H9 (cell line): ENCODE results near the gene ZSWIM3. TPM values are rescaled to one million over a fixed set of nuclear protein-coding genes. Genes with fewer than 3 reads are reported as not detected.

ENCODE experiments used
- DNase-seq: peaks from one replicate; pipeline ENCODE4 v3.0.0-alpha.2; 2017
- H2AFZ ChIP-seq: one replicate; pipeline ENCODE4 v1.6.1; 2013; ENCODE audit warnings: mild to moderate bottlenecking, low read length, control low read depth, moderate library complexity
- H2AK5ac ChIP-seq: 2 replicates; pipeline ENCODE4 v1.6.1; 2013; ENCODE audit warnings: low read length, control low read depth, mixed read lengths; ENCODE audit not compliant: insufficient read length
- H2BK120ac ChIP-seq: one replicate; pipeline ENCODE4 v1.6.1; 2013; ENCODE audit warnings: low read depth, mild to moderate bottlenecking, low read length, control low read depth, inconsistent platforms; ENCODE audit not compliant: poor library complexity, severe bottlenecking
- H2BK12ac ChIP-seq: 2 replicates; pipeline ENCODE4 v1.6.1; 2013; ENCODE audit warnings: low read length, control low read depth, mixed read lengths, low read depth; ENCODE audit not compliant: insufficient read length
- H2BK15ac ChIP-seq: 2 replicates; pipeline ENCODE4 v1.6.1; 2013; ENCODE audit warnings: low read depth, low read length, control low read depth
- H2BK20ac ChIP-seq: one replicate; pipeline ENCODE4 v1.6.1; 2013; ENCODE audit warnings: low read depth, mild to moderate bottlenecking, low read length, control low read depth, inconsistent platforms; ENCODE audit not compliant: poor library complexity, severe bottlenecking
- H2BK5ac ChIP-seq: 2 replicates; pipeline ENCODE4 v1.6.1; 2013; ENCODE audit warnings: low read length, control low read depth, mixed read lengths; ENCODE audit not compliant: insufficient read length
- H3K14ac ChIP-seq: 2 replicates; pipeline ENCODE4 v1.6.1; 2013; ENCODE audit warnings: low read length, control low read depth; ENCODE audit not compliant: insufficient read depth
- H3K18ac ChIP-seq: 2 replicates; pipeline ENCODE4 v1.6.1; 2013; ENCODE audit warnings: low read depth, mild to moderate bottlenecking, mixed read lengths, low read length, control low read depth; ENCODE audit not compliant: insufficient read length
- H3K23ac ChIP-seq: 2 replicates; pipeline ENCODE4 v1.6.1; 2013; ENCODE audit warnings: low read length, control low read depth, mixed read lengths, low read depth; ENCODE audit not compliant: insufficient read length
- H3K23me2 ChIP-seq: 2 replicates; pipeline ENCODE4 v1.6.1; 2013; ENCODE audit warnings: low read depth, mild to moderate bottlenecking, mixed read lengths, low read length, control low read depth; ENCODE audit not compliant: insufficient read length, poor library complexity, severe bottlenecking
- H3K27ac ChIP-seq: 2 replicates; pipeline ENCODE4 v1.5.1; 2013; ENCODE audit warnings: low read length, control low read depth, mixed read lengths, low read depth; ENCODE audit not compliant: insufficient read length
- H3K27me3 ChIP-seq: 2 replicates; pipeline ENCODE4 v1.6.1; 2013; ENCODE audit warnings: low read length, control low read depth, inconsistent platforms; ENCODE audit not compliant: insufficient read depth
- H3K4ac ChIP-seq: 2 replicates; pipeline ENCODE4 v1.6.1; 2013; ENCODE audit warnings: low read depth, mild to moderate bottlenecking, control low read depth, inconsistent platforms, low read length, moderate library complexity
- H3K4me1 ChIP-seq: 2 replicates; pipeline ENCODE4 v1.6.1; 2013; ENCODE audit warnings: low read length, control low read depth, inconsistent platforms; ENCODE audit not compliant: insufficient read depth
- H3K4me2 ChIP-seq: 2 replicates; pipeline ENCODE4 v1.6.1; 2013; ENCODE audit warnings: low read length, control low read depth, mixed read lengths; ENCODE audit not compliant: insufficient read length, insufficient read depth
- H3K56ac ChIP-seq: 2 replicates; pipeline ENCODE4 v1.6.1; 2013; ENCODE audit warnings: low read depth, mild to moderate bottlenecking, mixed read lengths, low read length, control low read depth; ENCODE audit not compliant: insufficient read length
- H3K79me1 ChIP-seq: 2 replicates; pipeline ENCODE4 v1.6.1; 2013; ENCODE audit warnings: low read depth, mild to moderate bottlenecking, moderate library complexity, low read length, control low read depth, inconsistent platforms; ENCODE audit not compliant: insufficient read depth, poor library complexity, severe bottlenecking
- H3K79me2 ChIP-seq: 2 replicates; pipeline ENCODE4 v1.6.1; 2013; ENCODE audit warnings: low read length, control low read depth, inconsistent platforms; ENCODE audit not compliant: insufficient read depth
- H3K9ac ChIP-seq: 2 replicates; pipeline ENCODE4 v1.6.1; 2013; ENCODE audit warnings: low read length, control low read depth, mixed read lengths; ENCODE audit not compliant: insufficient read length; ENCODE audit errors: extremely low read depth
- H3K9me3 ChIP-seq: one replicate; pipeline ENCODE4 v1.6.1; 2013; ENCODE audit warnings: low read depth, low read length, inconsistent platforms; ENCODE audit not compliant: control insufficient read depth
- H3T11ph ChIP-seq: one replicate; pipeline ENCODE4 v1.6.1; 2013; ENCODE audit warnings: mild to moderate bottlenecking, low read length, control low read depth, inconsistent platforms
- H4K20me1 ChIP-seq: one replicate; pipeline ENCODE4 v1.6.1; 2013; ENCODE audit not compliant: control insufficient read depth, insufficient read length, insufficient read depth
- H4K5ac ChIP-seq: 2 replicates; pipeline ENCODE4 v1.6.1; 2013; ENCODE audit warnings: low read depth, mild to moderate bottlenecking, mixed read lengths, low read length, control low read depth; ENCODE audit not compliant: insufficient read length
- H4K8ac ChIP-seq: replicated peaks from 2 replicates; pipeline ENCODE4 v1.6.1; 2013; ENCODE audit warnings: low read length, control low read depth, mixed read lengths, low read depth; ENCODE audit not compliant: insufficient read length
- H4K91ac ChIP-seq: 2 replicates; pipeline ENCODE4 v1.6.1; 2013; ENCODE audit warnings: low read depth, mild to moderate bottlenecking, moderate library complexity, mixed read lengths, low read length, control low read depth; ENCODE audit not compliant: insufficient read length
- H3K27ac Mint-ChIP-seq, 3 experiments: 2 replicates in 2 of 3; 3 replicates in 1 of 3; pipeline ENCODE4 v1.8.0; 2020 to 2021; ENCODE audit warnings: mixed read lengths in 3 of 3, mild to moderate bottlenecking in 1 of 3, moderate library complexity in 1 of 3
- H3K27me3 Mint-ChIP-seq: 2 replicates; pipeline ENCODE4 v1.8.0; 2021; ENCODE audit warnings: low read depth, mild to moderate bottlenecking, moderate library complexity, mixed read lengths
- H3K36me3 Mint-ChIP-seq, 3 experiments: 2 replicates in 2 of 3; 3 replicates in 1 of 3; pipeline ENCODE4 v1.8.0; 2020 to 2021; ENCODE audit warnings: low read depth in 3 of 3, mixed read lengths in 3 of 3; ENCODE audit not compliant: insufficient read depth in 1 of 3
- H3K4me1 Mint-ChIP-seq, 2 experiments: 2 replicates each; pipeline ENCODE4 v1.8.0; 2020; ENCODE audit warnings: mixed read lengths in 2 of 2
- H3K4me3 Mint-ChIP-seq, 2 experiments: 2 replicates in 1 of 2; 3 replicates in 1 of 2; pipeline ENCODE4 v1.8.0; 2020 to 2021; ENCODE audit warnings: mild to moderate bottlenecking in 2 of 2, mixed read lengths in 2 of 2, moderate library complexity in 1 of 2
- H3K9me3 Mint-ChIP-seq, 2 experiments: 2 replicates in 1 of 2; 3 replicates in 1 of 2; pipeline ENCODE4 v1.8.0; 2020; ENCODE audit warnings: mild to moderate bottlenecking in 2 of 2, mixed read lengths in 2 of 2, moderate library complexity in 1 of 2
- WGBS: extraction: QIAGEN DNeasy Blood & Tissue Kit; methylation state at CpG from one replicate; pipeline ENCODE4 v1.1.7; 2013; ENCODE audit warnings: missing lambda C conversion rate, low lambda C conversion rate, mixed read lengths; ENCODE audit not compliant: insufficient read length; ENCODE audit errors: extremely low coverage; 5-methylcytosine and 5-hydroxymethylcytosine counted together
- long read RNA-seq: library from polyadenylated mRNA; unstranded; transcript quantifications from one replicate; pipeline ENCODE4 v2.0.0, GENCODE V29; 2020
- total RNA-seq: library from RNA; stranded (reverse); gene quantifications from 2 replicates; pipeline ENCODE4 v1.2.1, GENCODE V29; 2021
- TF ChIP-seq, protein P1 (sequence below): fragments of 200-600 bp; sonication (generic); conservative IDR thresholded peaks from 3 replicates; pipeline ENCODE4 v1.8.0; 2021; ENCODE audit warnings: antibody characterized with exemption, mild to moderate bottlenecking

ZSWIM3 gene
- total RNA-seq, result 8.0 and 8.2 TPM in 2 replicates
- long read RNA-seq, transcript ZSWIM3-201 (2 exons, 2,773 nt), result major isoform, 119 of 132 reads
- long read RNA-seq, partial matches to known transcripts, result 0 of 132 reads
- long read RNA-seq, other reads (novel, unspliced or antisense), result 13 of 132 reads

GRCh38 chr20:45857114-45857881 is at the start of gene ZSWIM3, which contains the start of gene ACOT8:
TSS of gene ZSWIM3 (plus strand) at chr20:45857614. CDS start at chr20:45857826, 212 bp downstream.
TSS of gene ACOT8 (minus strand) at chr20:45857392. CDS start at chr20:45857315, 77 bp downstream.
- Histone ChIP-seq H4K8ac (no peak within 1 kb of the TSS), H3T11ph (no peak within 1 kb of the TSS), H3K4me2 (peak within 1 kb of the TSS; percentile 97), H3K23ac (no peak within 1 kb of the TSS), H2AK5ac (no peak within 1 kb of the TSS), H3K14ac (peak within 1 kb of the TSS; percentile 70; the same call in 1 of the 2 replicates), H4K5ac (no peak within 1 kb of the TSS), H3K27me3 (no peaks in the 10 kb centered on the region), H3K9me3 (no peaks in the 10 kb centered on the region), H4K91ac (no peak within 1 kb of the TSS), H2BK15ac (no peak within 1 kb of the TSS), H2BK12ac (no peak within 1 kb of the TSS), H3K27ac (no peak within 1 kb of the TSS), H3K23me2 (peaks cover 5% of the 10 kb centered on the region), H2BK120ac (no peak within 1 kb of the TSS), H2AFZ (no peak within 1 kb of the TSS), H3K79me1 (no peaks in the 10 kb centered on the region), H3K4ac (no peak within 1 kb of the TSS), H4K20me1 (peaks cover 2% of the 10 kb centered on the region), H3K79me2 (peaks cover 3% of the 10 kb centered on the region; the same call in 1 of the 2 replicates), H3K9ac (peak within 1 kb of the TSS; percentile 72), H3K56ac (no peak within 1 kb of the TSS), H2BK5ac (no peak within 1 kb of the TSS), H3K18ac (no peak within 1 kb of the TSS), H3K4me1 (peaks cover 14% of the 10 kb centered on the region; the same call in 1 of the 2 replicates), H2BK20ac (no peak within 1 kb of the TSS)
- Mint-ChIP-seq H3K27ac (peak within 1 kb of the TSS; percentile 95 to 99 (median 96)), H3K36me3 (peaks cover 5 to 11% (median 8%) of the 10 kb centered on the region in 3 experiments; a peak in 5 of 7 replicates), H3K27me3 (no peaks in the 10 kb centered on the region), H3K4me3 (peak within 1 kb of the TSS; percentile 90 to 93), H3K9me3 (no peaks in the 10 kb centered on the region), H3K4me1 (peaks cover 54 to 59% of the 10 kb centered on the region in 2 experiments)
- no CpG with 5 or more reads among the region's 36 CpGs for WGBS
- peak; percentile 99 for DNase-seq
- TF ChIP-seq, protein P1, sequence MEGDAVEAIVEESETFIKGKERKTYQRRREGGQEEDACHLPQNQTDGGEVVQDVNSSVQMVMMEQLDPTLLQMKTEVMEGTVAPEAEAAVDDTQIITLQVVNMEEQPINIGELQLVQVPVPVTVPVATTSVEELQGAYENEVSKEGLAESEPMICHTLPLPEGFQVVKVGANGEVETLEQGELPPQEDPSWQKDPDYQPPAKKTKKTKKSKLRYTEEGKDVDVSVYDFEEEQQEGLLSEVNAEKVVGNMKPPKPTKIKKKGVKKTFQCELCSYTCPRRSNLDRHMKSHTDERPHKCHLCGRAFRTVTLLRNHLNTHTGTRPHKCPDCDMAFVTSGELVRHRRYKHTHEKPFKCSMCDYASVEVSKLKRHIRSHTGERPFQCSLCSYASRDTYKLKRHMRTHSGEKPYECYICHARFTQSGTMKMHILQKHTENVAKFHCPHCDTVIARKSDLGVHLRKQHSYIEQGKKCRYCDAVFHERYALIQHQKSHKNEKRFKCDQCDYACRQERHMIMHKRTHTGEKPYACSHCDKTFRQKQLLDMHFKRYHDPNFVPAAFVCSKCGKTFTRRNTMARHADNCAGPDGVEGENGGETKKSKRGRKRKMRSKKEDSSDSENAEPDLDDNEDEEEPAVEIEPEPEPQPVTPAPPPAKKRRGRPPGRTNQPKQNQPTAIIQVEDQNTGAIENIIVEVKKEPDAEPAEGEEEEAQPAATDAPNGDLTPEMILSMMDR, result no peak
